ENCODE data around the gene DLG5. TPM values are rescaled to one million over a fixed set of nuclear protein-coding genes. Genes with fewer than 3 reads are reported as not detected.
"Not testable (repeated sequence)": the region's sequence is repeated elsewhere in the genome, so short reads cannot be mapped to it uniquely, and the experiment has no call there.

Gene DLG5
- total RNA-seq, 1 donor from 2014 or later, result 45.3 TPM

- TF ChIP-seq, protein P1, sequence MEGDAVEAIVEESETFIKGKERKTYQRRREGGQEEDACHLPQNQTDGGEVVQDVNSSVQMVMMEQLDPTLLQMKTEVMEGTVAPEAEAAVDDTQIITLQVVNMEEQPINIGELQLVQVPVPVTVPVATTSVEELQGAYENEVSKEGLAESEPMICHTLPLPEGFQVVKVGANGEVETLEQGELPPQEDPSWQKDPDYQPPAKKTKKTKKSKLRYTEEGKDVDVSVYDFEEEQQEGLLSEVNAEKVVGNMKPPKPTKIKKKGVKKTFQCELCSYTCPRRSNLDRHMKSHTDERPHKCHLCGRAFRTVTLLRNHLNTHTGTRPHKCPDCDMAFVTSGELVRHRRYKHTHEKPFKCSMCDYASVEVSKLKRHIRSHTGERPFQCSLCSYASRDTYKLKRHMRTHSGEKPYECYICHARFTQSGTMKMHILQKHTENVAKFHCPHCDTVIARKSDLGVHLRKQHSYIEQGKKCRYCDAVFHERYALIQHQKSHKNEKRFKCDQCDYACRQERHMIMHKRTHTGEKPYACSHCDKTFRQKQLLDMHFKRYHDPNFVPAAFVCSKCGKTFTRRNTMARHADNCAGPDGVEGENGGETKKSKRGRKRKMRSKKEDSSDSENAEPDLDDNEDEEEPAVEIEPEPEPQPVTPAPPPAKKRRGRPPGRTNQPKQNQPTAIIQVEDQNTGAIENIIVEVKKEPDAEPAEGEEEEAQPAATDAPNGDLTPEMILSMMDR (IDR thresholded peaks at IDR 0.05; ENCODE audit: insufficient read depth, low read length, severe bottlenecking), result no peak
- peaks cover 1% of the 10 kb centered on the region for H3K36me3 ChIP-seq (ENCODE audit: control insufficient read depth, insufficient read depth, low read length)
- DNase-seq (ENCODE audit: low read depth) (no peak), FAIRE-seq (no peak)
- no peaks in the 10 kb centered on the region for H3K27me3 ChIP-seq (ENCODE audit: control insufficient read depth, insufficient read depth, low read length)
- no peak overlapping the region for H3K4me3 ChIP-seq (ENCODE audit: low read depth, low read length)
Measured at GRCh38 chr10:77774940-77775391, 151.6 kb downstream of the DLG5 start.

- Histone ChIP-seq H3K36me3 (ENCODE audit: control insufficient read depth, insufficient read depth, low read length) (peaks cover 1% of the 10 kb centered on the region), H3K27me3 (ENCODE audit: control insufficient read depth, insufficient read depth, low read length) (no peaks in the 10 kb centered on the region), H3K4me3 (ENCODE audit: low read depth, low read length) (no peak overlapping the region)
- DNase-seq (ENCODE audit: low read depth) (no peak), FAIRE-seq (peak; percentile 13)
- TF ChIP-seq, protein P1 (IDR thresholded peaks at IDR 0.05; ENCODE audit: insufficient read depth, low read length, severe bottlenecking), result no peak
Measured at GRCh38 chr10:77773631-77774426, 152.7 kb downstream of the DLG5 start.

DNA sequence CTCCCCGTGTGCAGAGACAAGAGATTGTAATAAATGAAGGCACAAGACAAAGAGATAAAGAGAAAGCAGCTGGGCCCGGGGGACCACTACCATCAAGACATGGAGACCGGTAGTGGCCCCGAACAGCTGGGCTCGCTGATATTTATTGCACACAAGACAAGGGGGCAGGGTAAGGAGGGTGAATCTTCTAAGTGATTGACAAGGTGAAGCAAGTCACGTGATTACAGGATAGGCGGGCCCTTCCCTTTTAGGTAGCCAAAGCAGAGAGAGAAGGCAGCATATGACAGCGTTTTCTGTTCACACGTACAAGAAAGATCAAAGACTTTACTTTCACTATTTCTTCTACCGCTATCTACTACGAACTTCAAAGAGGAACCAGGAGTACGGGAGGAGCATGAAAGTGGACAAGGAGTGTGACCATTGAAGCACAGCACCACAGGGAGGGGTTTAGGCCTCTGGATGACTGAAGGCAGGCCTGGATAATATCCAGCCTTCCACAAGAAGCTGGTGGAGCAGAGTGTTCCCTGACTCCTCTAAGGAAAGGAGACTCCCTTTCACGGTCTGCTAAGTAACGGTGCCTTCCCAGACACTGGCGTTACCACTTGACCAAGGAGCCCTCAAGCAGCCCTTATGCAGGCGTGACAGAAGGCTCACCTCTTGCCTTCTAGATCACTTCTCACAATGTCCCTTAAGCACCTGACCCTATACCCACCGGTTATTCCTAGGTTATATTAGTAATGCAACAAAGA, 153.5 kb downstream of the DLG5 start:
- H3K36me3 ChIP-seq (ENCODE audit: control insufficient read depth, insufficient read depth, low read length); FAIRE-seq; H3K4me3 ChIP-seq (ENCODE audit: low read depth, low read length); DNase-seq (ENCODE audit: low read depth); H3K27me3 ChIP-seq (ENCODE audit: control insufficient read depth, insufficient read depth, low read length): not testable (repeated sequence)

DNA sequence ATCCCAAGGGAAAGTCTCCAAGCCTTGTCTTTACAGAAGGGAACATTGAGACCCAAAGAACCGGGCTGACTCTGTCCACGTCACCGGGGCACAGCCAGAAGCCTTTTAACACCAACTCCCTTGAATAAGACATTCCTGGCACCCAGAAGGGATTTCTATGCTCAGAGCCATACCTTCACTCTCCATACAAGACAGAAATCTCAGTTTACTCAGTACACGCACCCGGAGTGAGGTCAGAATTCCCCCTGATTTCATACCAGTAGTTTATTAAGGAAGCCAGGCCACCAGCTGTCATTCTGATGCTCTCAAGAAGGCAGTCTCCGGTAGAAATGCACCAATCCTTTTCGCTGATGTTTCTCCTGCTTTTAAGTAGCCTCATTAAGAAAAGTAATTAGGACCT, 154.7 kb downstream of the DLG5 start:
- Histone ChIP-seq H3K4me3 (ENCODE audit: low read depth, low read length) (no peak overlapping the region), H3K36me3 (ENCODE audit: control insufficient read depth, insufficient read depth, low read length) (no peaks in the 10 kb centered on the region), H3K27me3 (ENCODE audit: control insufficient read depth, insufficient read depth, low read length) (no peaks in the 10 kb centered on the region)
- DNase-seq (ENCODE audit: low read depth), result no peak
- TF ChIP-seq, protein P1 (IDR thresholded peaks at IDR 0.05; ENCODE audit: insufficient read depth, low read length, severe bottlenecking), result no peak
- no peak for FAIRE-seq

DNA sequence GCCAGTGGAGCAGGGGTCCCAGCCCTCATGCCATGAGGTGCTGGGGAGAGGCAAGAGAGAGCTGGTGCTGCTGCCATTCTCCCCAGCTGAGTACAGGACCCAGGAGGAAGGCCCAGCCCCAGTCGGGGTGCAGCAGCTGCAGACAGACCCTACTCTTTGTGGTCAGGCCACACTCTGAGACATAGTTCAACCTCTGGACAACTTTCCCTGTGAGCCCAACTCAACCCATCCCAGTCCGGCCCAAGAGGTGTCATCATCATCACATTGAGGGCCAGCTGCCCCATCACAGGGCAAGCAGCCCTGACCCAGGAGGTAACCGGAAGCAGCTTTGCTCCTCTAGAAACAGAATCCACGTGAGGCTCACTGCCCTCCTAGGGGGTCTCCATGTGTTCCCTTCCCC, 155.1 kb downstream of the DLG5 start:
- DNase-seq (ENCODE audit: low read depth) (no peak), FAIRE-seq (no peak)
- Histone ChIP-seq H3K27me3 (ENCODE audit: control insufficient read depth, insufficient read depth, low read length) (no peaks in the 10 kb centered on the region), H3K36me3 (ENCODE audit: control insufficient read depth, insufficient read depth, low read length) (no peaks in the 10 kb centered on the region), H3K4me3 (ENCODE audit: low read depth, low read length) (no peak overlapping the region)
- TF ChIP-seq, protein P1 (IDR thresholded peaks at IDR 0.05; ENCODE audit: insufficient read depth, low read length, severe bottlenecking), result no peak

- DNase-seq (ENCODE audit: low read depth) (no peak), FAIRE-seq (no peak)
- H3K4me3 ChIP-seq (ENCODE audit: low read depth, low read length), result no peak overlapping the region
- TF ChIP-seq, protein P1 (IDR thresholded peaks at IDR 0.05; ENCODE audit: insufficient read depth, low read length, severe bottlenecking), result no peak
- no peaks in the 10 kb centered on the region for H3K27me3 ChIP-seq (ENCODE audit: control insufficient read depth, insufficient read depth, low read length)
- H3K36me3 ChIP-seq (ENCODE audit: control insufficient read depth, insufficient read depth, low read length), result no peaks in the 10 kb centered on the region
Measured at GRCh38 chr10:77770868-77771175, 155.7 kb downstream of the DLG5 start.
